GM19193 (cell line): ENCODE data around the gene FBF1.

ENCODE experiments used
- POLR2A ChIP-seq: IDR thresholded peaks from 4 replicates; pipeline ENCODE4 v1.6.1; 2011; ENCODE audit not compliant: insufficient read depth, insufficient read length; ENCODE audit errors: extremely low read depth

The FBF1 gene

GRCh38 chr17:75861927-75862317 lies 78.9 kb downstream of the FBF1 start:
- no peak for TF ChIP-seq POLR2A
